ENCODE results near the gene RTN3. TPM values are rescaled to one million over a fixed set of nuclear protein-coding genes. Genes with fewer than 3 reads are reported as not detected.

The RTN3 gene
- total and polyA plus RNA-seq, 9 donors: 25.5 to 76.0 (median 53.9) TPM

GRCh38 chr11:63783925-63784592 is 102.8 kb downstream of the RTN3 start:
- H3K27ac ChIP-seq (ENCODE audit: low read length): no peak overlapping the region
- no peak for DNase-seq
- no peaks in the 10 kb centered on the region for H3K36me3 ChIP-seq (ENCODE audit: control insufficient read depth, insufficient read depth, low read length)
- no peak overlapping the region for H3K4me3 ChIP-seq (ENCODE audit: low read length)
- WGBS (ENCODE audit: insufficient coverage): 75% methylated on average over 2 of the region's 7 CpGs
- no peaks in the 10 kb centered on the region for H3K9me3 ChIP-seq (replicated peaks; ENCODE audit: control insufficient read depth, low read depth, low read length)
- H3K27me3 ChIP-seq (ENCODE audit: control insufficient read depth, insufficient read depth, low read length): no peaks in the 10 kb centered on the region
- no peaks in the 10 kb centered on the region for H3K4me1 ChIP-seq (ENCODE audit: control insufficient read depth, insufficient read depth, low read length)

- Histone ChIP-seq H3K27ac (ENCODE audit: low read length) (no peak overlapping the region), H3K36me3 (ENCODE audit: control insufficient read depth, insufficient read depth, low read length) (no peaks in the 10 kb centered on the region), H3K27me3 (ENCODE audit: control insufficient read depth, insufficient read depth, low read length) (no peaks in the 10 kb centered on the region), H3K4me1 (ENCODE audit: control insufficient read depth, insufficient read depth, low read length) (no peaks in the 10 kb centered on the region), H3K9me3 (replicated peaks; ENCODE audit: control insufficient read depth, low read depth, low read length) (no peaks in the 10 kb centered on the region), H3K4me3 (ENCODE audit: low read length) (no peak overlapping the region)
- DNase-seq: no peak
- no CpG with 5 or more reads among the region's 1 CpG for WGBS (ENCODE audit: insufficient coverage)
Observed at GRCh38 chr11:63785823-63786222, 104.5 kb downstream of the RTN3 start.

- H3K9me3 ChIP-seq (replicated peaks; ENCODE audit: control insufficient read depth, low read depth, low read length): peaks cover 8% of the 10 kb centered on the region
- 91% methylated on average over 2 of the region's 6 CpGs for whole genome bisulfite sequencing (ENCODE audit: insufficient coverage)
- no peaks in the 10 kb centered on the region for H3K4me1 ChIP-seq (ENCODE audit: control insufficient read depth, insufficient read depth, low read length)
- H3K27ac ChIP-seq (ENCODE audit: low read length): no peak overlapping the region
- H3K27me3 ChIP-seq (ENCODE audit: control insufficient read depth, insufficient read depth, low read length): no peaks in the 10 kb centered on the region
- H3K4me3 ChIP-seq (ENCODE audit: low read length): no peak overlapping the region
- no peaks in the 10 kb centered on the region for H3K36me3 ChIP-seq (ENCODE audit: control insufficient read depth, insufficient read depth, low read length)
- DNase-seq: no peak
Observed at GRCh38 chr11:63791495-63792167, 110.3 kb downstream of the RTN3 start.

- Histone ChIP-seq H3K9me3 (replicated peaks; ENCODE audit: control insufficient read depth, low read depth, low read length) (peaks cover 8% of the 10 kb centered on the region), H3K36me3 (ENCODE audit: control insufficient read depth, insufficient read depth, low read length) (no peaks in the 10 kb centered on the region), H3K27me3 (ENCODE audit: control insufficient read depth, insufficient read depth, low read length) (no peaks in the 10 kb centered on the region), H3K4me3 (ENCODE audit: low read length) (no peak overlapping the region), H3K27ac (ENCODE audit: low read length) (no peak overlapping the region), H3K4me1 (ENCODE audit: control insufficient read depth, insufficient read depth, low read length) (no peaks in the 10 kb centered on the region)
- DNase-seq: no peak
Observed at GRCh38 chr11:63793161-63793560, 111.9 kb downstream of the RTN3 start.

GRCh38 chr11:63795066-63795465 is 113.8 kb downstream of the RTN3 start:
- H3K36me3 ChIP-seq (ENCODE audit: control insufficient read depth, insufficient read depth, low read length): no peaks in the 10 kb centered on the region
- no peaks in the 10 kb centered on the region for H3K4me1 ChIP-seq (ENCODE audit: control insufficient read depth, insufficient read depth, low read length)
- DNase-seq: no peak
- no peaks in the 10 kb centered on the region for H3K27me3 ChIP-seq (ENCODE audit: control insufficient read depth, insufficient read depth, low read length)
- 81% methylated on average over 4 of the region's 11 CpGs for WGBS (ENCODE audit: insufficient coverage)
- H3K9me3 ChIP-seq (replicated peaks; ENCODE audit: control insufficient read depth, low read depth, low read length): peaks cover 8% of the 10 kb centered on the region
- no peak overlapping the region for H3K4me3 ChIP-seq (ENCODE audit: low read length)
- no peak overlapping the region for H3K27ac ChIP-seq (ENCODE audit: low read length)

GRCh38 chr11:63800921-63801320 is 119.6 kb downstream of the RTN3 start:
- Histone ChIP-seq H3K27ac (ENCODE audit: low read length) (no peak overlapping the region), H3K36me3 (ENCODE audit: control insufficient read depth, insufficient read depth, low read length) (no peaks in the 10 kb centered on the region), H3K9me3 (replicated peaks; ENCODE audit: control insufficient read depth, low read depth, low read length) (no peaks in the 10 kb centered on the region), H3K4me3 (ENCODE audit: low read length) (no peak overlapping the region), H3K27me3 (ENCODE audit: control insufficient read depth, insufficient read depth, low read length) (no peaks in the 10 kb centered on the region), H3K4me1 (ENCODE audit: control insufficient read depth, insufficient read depth, low read length) (peaks cover 2% of the 10 kb centered on the region)
- WGBS (ENCODE audit: insufficient coverage): 93% methylated on average over 4 of the region's 5 CpGs
- DNase-seq: no peak

- Histone ChIP-seq H3K27ac (ENCODE audit: low read length) (no peak overlapping the region), H3K27me3 (ENCODE audit: control insufficient read depth, insufficient read depth, low read length) (no peaks in the 10 kb centered on the region), H3K4me3 (ENCODE audit: low read length) (no peak overlapping the region), H3K9me3 (replicated peaks; ENCODE audit: control insufficient read depth, low read depth, low read length) (no peaks in the 10 kb centered on the region), H3K36me3 (ENCODE audit: control insufficient read depth, insufficient read depth, low read length) (no peaks in the 10 kb centered on the region), H3K4me1 (ENCODE audit: control insufficient read depth, insufficient read depth, low read length) (peaks cover 4% of the 10 kb centered on the region)
- DNase-seq: no peak
- 83% methylated on average over 7 of the region's 10 CpGs for WGBS (ENCODE audit: insufficient coverage)
Observed at GRCh38 chr11:63802637-63803414, 121.5 kb downstream of the RTN3 start.

- Histone ChIP-seq H3K4me1 (ENCODE audit: control insufficient read depth, insufficient read depth, low read length) (peaks cover 4% of the 10 kb centered on the region), H3K27ac (ENCODE audit: low read length) (no peak overlapping the region), H3K9me3 (replicated peaks; ENCODE audit: control insufficient read depth, low read depth, low read length) (no peaks in the 10 kb centered on the region), H3K27me3 (ENCODE audit: control insufficient read depth, insufficient read depth, low read length) (no peaks in the 10 kb centered on the region), H3K36me3 (ENCODE audit: control insufficient read depth, insufficient read depth, low read length) (no peaks in the 10 kb centered on the region), H3K4me3 (ENCODE audit: low read length) (no peak overlapping the region)
- 71% methylated on average over 1 of the region's 6 CpGs for WGBS (ENCODE audit: insufficient coverage)
- no peak for DNase-seq
Observed at GRCh38 chr11:63804259-63804658, 123.0 kb downstream of the RTN3 start.

- WGBS (ENCODE audit: insufficient coverage): 57% methylated on average over 8 of the region's 9 CpGs
- Histone ChIP-seq H3K4me1 (ENCODE audit: control insufficient read depth, insufficient read depth, low read length) (peaks cover 4% of the 10 kb centered on the region), H3K27ac (ENCODE audit: low read length) (no peak overlapping the region), H3K9me3 (replicated peaks; ENCODE audit: control insufficient read depth, low read depth, low read length) (no peaks in the 10 kb centered on the region), H3K4me3 (ENCODE audit: low read length) (no peak overlapping the region), H3K36me3 (ENCODE audit: control insufficient read depth, insufficient read depth, low read length) (no peaks in the 10 kb centered on the region), H3K27me3 (ENCODE audit: control insufficient read depth, insufficient read depth, low read length) (no peaks in the 10 kb centered on the region)
- DNase-seq: peak; percentile 48
Observed at GRCh38 chr11:63805844-63806415, 124.6 kb downstream of the RTN3 start.
